HepG2 (cell line): ENCODE results near the gene MBLAC1. TPM values are rescaled to one million over a fixed set of nuclear protein-coding genes. Genes with fewer than 3 reads are reported as not detected.
A peak's percentile ranks its signal among the peaks of the same experiment; 100 is the strongest.

Source experiments
- HCFC1 ChIP-seq: fragments of 150-350 bp; IDR thresholded peaks from 2 replicates; pipeline ENCODE4 v1.6.1; 2014; ENCODE audit warnings: low read depth, low read length
- KDM5A ChIP-seq: fragments of 200-600 bp; sonication (generic); IDR thresholded peaks from 2 replicates; pipeline ENCODE4 v1.7.0; 2018; ENCODE audit warnings: antibody characterized with exemption, mild to moderate bottlenecking, low read length, borderline replicate concordance
- NFATC3 ChIP-seq: sonication (generic); formaldehyde crosslinking; IDR thresholded peaks from 2 replicates; pipeline ENCODE4 v1.5.1; 2020; ENCODE audit warnings: mild to moderate bottlenecking, missing genetic modification reagents
- NFRKB ChIP-seq: fragments of 450-650 bp; IDR thresholded peaks from 2 replicates; pipeline ENCODE4 v1.6.1; 2017
- NR2F6 ChIP-seq, 2 experiments: IDR thresholded peaks; 2 replicates each; pipeline ENCODE4 v1.6.1; 2016; ENCODE audit warnings: antibody characterized with exemption in 1 of 2, mild to moderate bottlenecking in 1 of 2
- PITX1 ChIP-seq: sonication (generic); formaldehyde crosslinking; IDR thresholded peaks from 2 replicates; pipeline ENCODE4 v1.5.1; 2020; ENCODE audit warnings: mild to moderate bottlenecking, missing genetic modification reagents
- RELA ChIP-seq: sonication (generic); formaldehyde crosslinking; IDR thresholded peaks from 2 replicates; pipeline ENCODE4 v1.4.0; 2020; ENCODE audit warnings: missing genetic modification reagents
- RFXANK ChIP-seq: IDR thresholded peaks from 2 replicates; pipeline ENCODE4 v1.6.1; 2016
- SOX5 ChIP-seq: IDR thresholded peaks from 2 replicates; pipeline ENCODE4 v1.6.1; 2016; ENCODE audit warnings: borderline replicate concordance
- SP1 ChIP-seq, 2 experiments: fragments of 450-650 bp in 1 of 2; sonication (generic) in 1 of 2; formaldehyde crosslinking in 1 of 2; IDR thresholded peaks; 2 replicates each; pipeline versions ENCODE4 v1.4.0 to v1.6.1; 2016 to 2020; ENCODE audit warnings: missing genetic modification reagents in 1 of 2
- SYNCRIP ChIP-seq: fragments of 200-400 bp; formaldehyde crosslinking; IDR thresholded peaks from 2 replicates; pipeline ENCODE4 v1.6.1; 2018; ENCODE audit warnings: mild to moderate bottlenecking, low read depth, low read length; ENCODE audit not compliant: insufficient read depth
- ZC3H4 ChIP-seq: sonication (generic); formaldehyde crosslinking; IDR thresholded peaks from 2 replicates; pipeline ENCODE4 v1.4.0; 2020; ENCODE audit warnings: missing genetic modification reagents, borderline replicate concordance
- ZHX2 ChIP-seq, 2 experiments: sonication (generic) in 1 of 2; formaldehyde crosslinking in 1 of 2; IDR thresholded peaks; 2 replicates each; pipeline versions ENCODE4 v1.6.1 to v1.9.0; 2014 to 2022; ENCODE audit warnings: antibody characterized with exemption in 1 of 2, borderline replicate concordance in 1 of 2, inconsistent platforms in 1 of 2, low read depth in 1 of 2, missing genetic modification reagents in 1 of 2
- ZKSCAN1 ChIP-seq: fragments of 150-350 bp; IDR thresholded peaks from 2 replicates; pipeline ENCODE4 v1.6.1; 2014; ENCODE audit warnings: low read length
- ZMAT5 ChIP-seq: sonication (generic); formaldehyde crosslinking; IDR thresholded peaks from 2 replicates; pipeline ENCODE4 v1.5.0; 2020; ENCODE audit warnings: mild to moderate bottlenecking, low read depth, missing genetic modification reagents, borderline replicate concordance
- ZNF343 ChIP-seq: sonication (generic); formaldehyde crosslinking; IDR thresholded peaks from 2 replicates; pipeline ENCODE4 v1.4.0; 2020; ENCODE audit warnings: mild to moderate bottlenecking, missing genetic modification reagents
- ZNF446 ChIP-seq: sonication (generic); formaldehyde crosslinking; IDR thresholded peaks from 2 replicates; pipeline ENCODE4 v1.5.0; 2020; ENCODE audit warnings: mild to moderate bottlenecking, missing genetic modification reagents
- ZNF550 ChIP-seq: sonication (generic); formaldehyde crosslinking; IDR thresholded peaks from 2 replicates; pipeline ENCODE4 v1.4.0; 2020; ENCODE audit warnings: mild to moderate bottlenecking, missing genetic modification reagents, borderline replicate concordance
- polyA plus RNA-seq, 8 experiments: library from polyadenylated mRNA; depleted of rRNA in 3 of 8; stranded (reverse) in 7 of 8; unstranded in 1 of 8; fragments of >200 nt; fragmentation: Illumina TruSeq in 4 of 8; extraction: Trizol in 4 of 8; gene quantifications; 2 replicates each; pipeline versions ENCODE4 v1.2.1 to v1.2.3, GENCODE V29; 2011 to 2016; ENCODE audit warnings: low read depth in 4 of 8, missing spikeins in 1 of 8, mixed read lengths in 1 of 8; ENCODE audit not compliant: insufficient read depth in 1 of 8
- total RNA-seq, 5 experiments: library from RNA; depleted of rRNA; stranded (reverse); fragments of >200 nt; fragmentation: Illumina TruSeq; extraction: Trizol; gene quantifications; 2 replicates each; pipeline ENCODE4 v1.2.3, GENCODE V29; 2016; ENCODE audit warnings: low read depth in 1 of 5
- TF ChIP-seq, protein P1 (sequence below): IDR thresholded peaks from 2 replicates; pipeline ENCODE4 v1.6.1; 2016; ENCODE audit warnings: mild to moderate bottlenecking, missing biosample characterization, missing genetic modification reagents

The MBLAC1 gene
- total and polyA plus RNA-seq, 2 of the 13 experiments (the other 11 are each of a cell fraction or from before 2014, with no cell fraction given) = 0.79 to 2.1 TPM

DNA sequence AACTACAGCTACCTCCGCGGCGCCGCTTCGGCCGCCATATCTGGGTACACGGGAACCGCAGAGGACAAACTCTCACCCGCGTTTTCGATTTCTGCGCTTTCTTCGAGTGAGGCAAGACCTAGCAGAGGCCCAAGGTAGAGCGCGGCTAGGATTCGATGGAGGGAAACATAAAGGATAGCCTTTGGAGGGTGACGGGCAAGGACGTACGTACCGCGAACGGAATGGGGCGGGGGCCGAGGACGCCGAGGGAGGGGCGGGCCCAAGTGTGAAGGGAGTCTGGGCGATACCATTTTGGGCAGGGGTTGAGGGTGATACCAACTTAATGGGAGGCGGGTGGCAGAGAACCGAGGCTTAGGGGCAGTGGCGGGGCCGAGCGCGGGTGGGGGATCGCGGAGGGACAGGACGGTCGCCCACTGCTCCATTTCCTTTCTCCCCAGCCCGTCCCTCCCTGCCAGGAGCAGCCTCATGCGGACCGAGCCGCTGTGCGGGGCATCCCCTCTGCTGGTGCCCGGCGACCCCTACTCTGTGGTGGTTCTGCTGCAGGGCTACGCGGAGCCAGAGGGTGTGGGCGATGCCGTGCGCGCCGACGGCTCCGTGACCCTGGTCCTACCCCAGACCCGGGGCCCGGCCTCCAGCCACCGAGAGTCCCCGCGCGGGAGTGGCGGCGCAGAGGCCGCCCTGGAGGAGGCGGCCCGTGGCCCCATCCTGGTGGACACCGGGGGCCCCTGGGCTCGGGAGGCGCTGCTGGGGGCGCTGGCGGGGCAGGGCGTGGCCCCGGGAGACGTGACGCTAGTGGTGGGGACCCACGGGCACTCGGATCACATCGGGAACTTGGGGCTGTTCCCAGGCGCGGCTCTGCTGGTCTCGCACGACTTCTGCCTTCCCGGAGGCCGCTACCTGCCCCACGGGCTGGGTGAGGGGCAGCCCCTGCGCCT, at the start of gene MBLAC1 (continued):
- TF ChIP-seq ZC3H4 (0 out of 2 replicates have a peak, but pooled peaks have one; percentile 10), SP1 (IDR thresholded peaks at IDR 0.05) (no peak), SP1 (CRISPR knock-in tag; IDR thresholded peaks at IDR 0.05) (peak; percentile 29; the same call in 1 of the 2 replicates), ZHX2 (IDR thresholded peaks at IDR 0.05; ENCODE audit: low read depth) (peak; percentile 87), ZHX2 (CRISPR knock-in tag; IDR thresholded peaks at IDR 0.05; ENCODE audit: borderline replicate concordance) (peak; percentile 73; the same call in 1 of the 2 replicates), NFATC3 (0 out of 2 replicates have a peak, but pooled peaks have one; percentile 47), SYNCRIP (no peak), ZNF343 (0 out of 2 replicates have a peak, but pooled peaks have one; percentile 34), ZNF446 (no peak; the same call in 1 of the 2 replicates), ZMAT5 (no peak), NR2F6 (IDR thresholded peaks at IDR 0.05) (0 out of 2 replicates have a peak, but pooled peaks have one; percentile 9), NR2F6 (CRISPR knock-in tag; IDR thresholded peaks at IDR 0.05) (no peak), ZNF550 (0 out of 2 replicates have a peak, but pooled peaks have one; percentile 22), SOX5 (CRISPR knock-in tag) (no peak), RELA (no peak), NFRKB (0 out of 2 replicates have a peak, but pooled peaks have one; percentile 0), HCFC1 (peak; percentile 26; the same call in 1 of the 2 replicates), PITX1 (peak; percentile 51; the same call in 1 of the 2 replicates), ZKSCAN1 (no peak), KDM5A (peak; percentile 61; the same call in 1 of the 2 replicates), RFXANK (CRISPR knock-in tag) (no peak)
- TF ChIP-seq, protein P1, sequence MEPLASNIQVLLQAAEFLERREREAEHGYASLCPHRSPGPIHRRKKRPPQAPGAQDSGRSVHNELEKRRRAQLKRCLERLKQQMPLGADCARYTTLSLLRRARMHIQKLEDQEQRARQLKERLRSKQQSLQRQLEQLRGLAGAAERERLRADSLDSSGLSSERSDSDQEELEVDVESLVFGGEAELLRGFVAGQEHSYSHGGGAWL (CRISPR knock-in tag) = no peak
